ENCODE data around the gene MBD4.

Gene MBD4

DNA sequence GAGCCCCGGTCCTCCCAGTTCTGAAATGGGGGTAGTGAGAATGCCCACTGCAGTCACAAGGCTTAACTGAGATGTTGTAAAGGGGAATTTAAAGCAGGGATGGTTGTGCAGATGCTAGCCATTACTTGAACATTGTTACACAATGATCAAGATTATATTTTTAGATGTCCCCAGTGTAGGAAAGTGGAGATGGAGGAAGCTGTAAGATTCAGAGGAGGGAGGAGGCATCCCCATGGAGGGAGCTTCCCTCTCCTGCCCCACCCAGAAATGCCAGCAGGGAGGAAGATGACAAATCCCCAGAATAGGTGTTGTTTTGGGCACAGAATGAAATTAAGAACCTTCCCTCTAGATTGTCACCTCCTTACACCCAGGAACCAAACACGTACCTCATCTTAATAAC, 57.4 kb downstream of the MBD4 start:
- no peak for DNase-seq (ENCODE audit: low spot score)
